Breast epithelium (tissue), 3 donors: ENCODE results near the gene GOSR1.

Source experiments
- CTCF ChIP-seq, 3 donors: fragments of 450-650 bp; IDR thresholded peaks; one replicate each; pipeline ENCODE4 v1.5.1; 2016 to 2017; ENCODE audit warnings: antibody characterized with exemption in 3 of 3, mild to moderate bottlenecking in 3 of 3, moderate library complexity in 3 of 3
- POLR2A ChIP-seq: fragments of 450-650 bp; IDR thresholded peaks from one replicate; pipeline ENCODE4 v1.6.1; 2016; ENCODE audit warnings: antibody characterized with exemption, mild to moderate bottlenecking, moderate library complexity
- POLR2AphosphoS5 ChIP-seq, 3 donors: sonication (generic); formaldehyde crosslinking; IDR thresholded peaks; one replicate each; pipeline ENCODE4 v1.6.1; 2017; ENCODE audit warnings: antibody characterized with exemption in 3 of 3

- TF ChIP-seq POLR2A: no peak
- TF ChIP-seq CTCF (IDR thresholded peaks at IDR 0.05): no peak
- TF ChIP-seq POLR2AphosphoS5 (IDR thresholded peaks at IDR 0.05): no peak
Observed at GRCh38 chr17:30547778-30548573, 70.8 kb downstream of the GOSR1 start.
